ENCODE data around the gene TET3.

GRCh38 chr2:74007121-74007520 is 22.4 kb downstream of the TET3 start:
- TF ChIP-seq CTCF (conservative IDR thresholded peaks at IDR 0.05; ENCODE audit: low read depth, low read length) (no peak), EZH2 (IDR thresholded peaks at IDR 0.05; ENCODE audit: low read length, unreplicated experiment) (no peak), EZH2phosphoT487 (IDR thresholded peaks at IDR 0.05; ENCODE audit: borderline replicate concordance, low read length) (no peak)
